Activated CD8-positive, alpha-beta memory T cell treated with anti-CD3 and anti-CD28 coated beads for 48 hours (primary cell): ENCODE results near the gene FAM234B.
"Not testable (repeated sequence)": the region's sequence is repeated elsewhere in the genome, so short reads cannot be mapped to it uniquely, and the experiment has no call there.

ENCODE experiments used
- DNase-seq, 3 experiments: peaks; one replicate each; pipeline ENCODE4 v3.0.0-alpha.2; 2020; ENCODE audit warnings: low read depth in 2 of 3, low spot score in 2 of 3

The FAM234B gene

DNA sequence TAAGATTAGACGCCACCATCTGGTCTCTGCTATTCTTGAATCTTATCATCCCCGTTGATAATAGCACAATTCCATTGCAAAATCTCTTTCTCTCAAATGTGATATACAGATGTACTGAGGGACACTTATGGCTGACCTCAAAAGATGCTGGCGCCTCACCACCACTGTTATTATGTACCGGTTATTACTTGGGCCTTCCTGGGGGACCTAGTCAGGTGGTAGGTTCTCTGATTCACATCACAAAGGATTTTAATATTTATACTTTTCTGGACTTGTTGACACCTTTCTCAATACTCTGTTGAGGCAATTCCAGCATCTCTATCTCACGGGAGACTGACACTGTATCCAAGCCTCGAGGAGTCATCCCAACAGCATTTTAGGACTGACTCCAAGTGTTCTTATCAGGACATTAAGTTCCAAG is 21.3 kb upstream of the FAM234B start:
- no peak for DNase-seq

DNA sequence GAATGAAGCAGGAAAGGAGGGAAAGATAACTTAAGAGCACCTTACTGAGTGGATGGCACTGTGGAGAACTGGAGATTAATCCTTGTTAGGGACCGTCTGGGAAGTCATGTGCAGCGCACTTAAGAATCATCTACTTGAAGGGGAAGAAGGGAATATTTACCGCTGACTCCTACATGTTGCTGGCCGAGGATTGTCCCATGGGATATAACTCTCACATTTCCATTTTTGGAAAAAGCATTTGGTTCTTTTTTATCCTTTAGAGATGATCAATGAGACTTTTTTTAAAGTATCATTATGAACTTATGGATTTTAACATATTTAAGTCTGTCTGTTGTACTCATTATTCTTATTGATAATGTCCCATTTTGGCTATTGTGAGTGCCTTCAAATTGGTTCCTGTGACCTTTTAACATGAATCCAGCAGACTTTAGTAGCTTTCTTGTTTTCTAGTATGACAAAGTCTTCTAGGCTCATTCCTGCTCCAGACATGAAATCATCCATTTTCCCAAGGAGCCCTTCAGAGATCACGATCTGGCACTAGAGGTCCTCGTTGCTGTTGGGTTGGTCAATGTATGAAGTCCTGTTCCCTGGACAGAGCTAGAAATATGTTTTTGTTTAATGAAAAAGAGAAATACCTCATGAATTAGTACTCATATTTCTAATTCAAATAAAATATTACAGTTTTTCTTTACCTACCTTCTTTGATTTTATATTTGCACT is 20.2 kb upstream of the FAM234B start:
- no peak for DNase-seq

DNA sequence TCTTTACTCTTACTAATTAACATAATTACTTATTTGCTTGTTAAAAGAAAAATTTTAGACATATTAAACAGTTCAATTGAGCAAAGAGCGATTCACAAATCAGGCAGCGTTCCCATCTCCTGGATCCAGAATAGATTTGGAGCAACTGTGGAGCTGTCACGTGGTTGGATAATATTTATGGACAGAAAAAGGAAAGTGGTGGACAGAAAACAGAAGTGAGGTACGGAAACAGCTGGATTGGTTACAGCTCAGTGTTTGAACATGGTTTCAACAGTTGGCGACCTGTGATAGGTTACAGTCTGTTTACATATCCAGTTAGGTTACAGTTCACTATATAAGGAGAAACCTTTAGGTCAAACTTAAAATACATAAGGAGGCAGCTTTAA is 19.7 kb upstream of the FAM234B start:
- DNase-seq: no peak

DNA sequence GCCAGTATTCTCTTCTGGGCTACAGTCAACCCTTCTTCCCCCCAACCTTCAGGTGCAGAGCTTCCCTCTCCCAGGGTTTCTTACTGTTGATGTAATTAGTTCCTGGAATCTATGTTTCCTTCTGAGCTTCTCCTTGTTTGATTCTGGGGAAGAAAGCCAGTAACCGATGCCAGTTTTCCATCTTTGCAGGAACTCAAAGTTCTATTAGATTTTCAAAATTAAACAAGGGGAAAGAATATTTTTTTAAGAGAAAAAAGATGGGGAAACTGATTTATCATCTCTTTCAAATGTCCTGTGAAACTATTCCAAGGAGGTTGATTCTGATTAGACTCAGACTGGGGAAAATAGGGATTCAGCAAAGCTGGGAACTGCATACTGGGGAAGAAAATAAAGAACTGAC is 17.9 kb upstream of the FAM234B start:
- no peak for DNase-seq

DNA sequence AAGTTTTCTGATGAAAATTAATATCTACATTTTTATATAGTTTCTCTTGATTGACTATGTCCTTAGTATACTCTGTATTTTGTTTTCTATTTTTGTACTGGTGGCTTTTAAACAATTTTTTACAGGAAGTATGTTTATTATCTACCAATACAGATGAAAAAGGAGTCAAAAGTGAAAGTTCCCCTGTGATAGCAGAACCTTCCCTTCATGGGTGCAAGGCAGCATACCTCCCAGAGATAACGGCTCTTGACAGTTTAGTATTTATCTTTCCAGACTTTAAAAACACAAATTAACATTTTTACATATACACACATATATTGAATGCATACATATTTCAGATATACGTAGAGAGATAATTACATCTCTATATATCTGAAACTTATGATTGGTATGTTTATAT is 17.1 kb upstream of the FAM234B start:
- no peak for DNase-seq

DNA sequence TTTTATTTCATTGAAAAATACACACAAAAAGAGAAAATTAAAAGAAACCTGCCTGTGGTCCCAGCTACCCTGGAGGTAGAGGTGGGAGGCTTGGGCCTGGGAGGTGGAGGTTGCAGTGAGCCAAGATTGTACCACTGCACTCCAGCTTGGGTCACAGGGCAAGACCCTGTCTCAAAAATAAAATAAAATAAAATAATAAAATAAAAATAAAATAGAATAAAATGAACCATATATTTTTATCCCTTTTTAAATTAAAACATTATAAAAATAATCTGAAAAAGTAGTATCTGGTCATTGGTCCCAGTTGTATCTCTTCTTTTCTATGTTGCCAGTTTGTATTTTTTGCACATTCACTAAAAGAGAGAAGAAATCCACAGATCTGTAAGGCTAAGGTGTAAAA is 16.7 kb upstream of the FAM234B start:
- DNase-seq: no peak

DNA sequence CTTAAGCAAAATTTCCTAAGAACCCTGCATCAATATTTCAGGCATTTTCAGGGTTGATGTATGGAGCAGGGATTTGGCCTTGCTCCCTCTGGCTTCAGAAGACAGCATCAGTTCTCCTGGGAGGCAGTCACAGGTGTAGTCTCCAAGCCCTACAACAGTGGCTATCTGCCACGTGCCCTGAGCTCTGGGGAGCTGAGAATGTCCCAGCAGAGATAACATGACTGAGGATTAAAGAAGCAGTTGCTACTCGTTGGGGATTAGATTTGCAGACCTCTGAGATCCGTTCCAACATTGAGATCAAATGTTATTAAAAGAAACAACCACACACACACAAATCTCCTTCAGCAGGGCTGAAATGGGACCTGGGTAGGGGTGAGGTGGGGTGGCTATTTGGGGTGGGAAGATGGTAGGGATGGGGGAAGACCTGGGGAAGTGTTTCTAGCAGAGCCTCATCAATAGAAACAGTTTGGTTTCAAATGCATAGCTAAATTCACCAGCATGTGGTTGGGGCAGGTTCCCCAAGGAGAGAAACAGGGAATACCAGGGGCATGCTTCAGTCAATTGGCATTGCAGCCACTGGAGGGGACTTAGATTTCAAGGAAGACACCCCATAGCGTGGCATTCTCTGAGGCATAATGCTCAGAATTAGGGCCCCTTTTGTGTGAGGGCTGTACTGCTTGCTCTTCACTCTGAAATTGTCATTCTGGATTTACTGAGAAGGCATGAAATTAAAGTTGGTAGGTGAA is 15.2 kb upstream of the FAM234B start:
- no peak for DNase-seq

DNA sequence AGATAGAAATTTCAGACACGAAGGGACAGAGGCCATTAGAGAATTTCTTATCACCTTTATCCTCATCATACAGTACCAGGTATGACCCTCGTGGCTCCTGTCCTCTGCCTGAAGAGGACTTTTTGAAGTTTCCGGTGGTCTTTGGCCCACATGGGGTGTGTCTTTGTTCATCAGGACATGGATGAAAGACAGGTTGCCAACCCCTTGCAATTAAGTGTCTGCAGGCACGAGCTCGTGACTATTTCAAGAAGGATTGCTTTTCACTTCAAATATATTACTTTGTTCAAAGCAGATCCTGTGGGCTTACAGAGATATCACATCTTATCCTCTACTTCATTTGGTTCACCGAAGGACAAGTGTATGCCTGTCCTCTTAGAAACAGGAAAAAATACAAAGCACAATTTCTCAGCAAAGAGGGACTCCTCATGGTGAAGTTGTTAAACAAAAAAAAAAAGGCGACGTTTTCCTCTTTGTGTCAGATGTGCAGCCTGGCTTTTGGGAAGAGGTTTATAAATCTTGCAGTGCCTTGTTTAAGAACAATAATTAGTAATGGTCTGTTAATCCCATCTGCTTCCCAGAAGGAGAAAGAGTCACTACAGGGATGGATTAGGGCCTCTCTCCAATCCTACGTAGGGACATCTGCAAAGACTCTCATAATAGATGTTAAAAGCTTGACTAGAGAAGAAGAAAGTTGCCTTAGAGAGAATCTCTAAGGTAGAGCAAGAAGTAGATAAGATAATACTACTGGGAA is 13.5 kb upstream of the FAM234B start:
- no peak for DNase-seq

DNA sequence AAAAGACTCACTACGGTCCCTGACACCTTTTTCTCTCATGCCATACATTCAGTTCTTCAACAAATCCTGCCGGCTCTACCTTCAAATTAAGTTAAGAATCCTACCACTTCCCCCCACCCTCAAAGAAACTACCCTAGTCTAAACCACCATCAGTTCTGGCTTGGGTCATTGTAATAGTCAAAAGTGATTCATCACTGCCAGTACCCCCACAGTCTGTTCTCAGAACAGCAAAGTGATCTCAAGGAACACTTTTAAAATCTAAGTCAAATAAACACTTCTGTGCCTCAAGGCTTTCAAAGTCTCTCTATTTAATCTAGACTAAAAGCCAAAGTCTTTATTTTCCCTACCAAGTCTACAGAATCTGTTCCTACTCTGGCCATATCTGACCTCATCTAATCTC is 12.0 kb upstream of the FAM234B start:
- DNase-seq: no peak

DNA sequence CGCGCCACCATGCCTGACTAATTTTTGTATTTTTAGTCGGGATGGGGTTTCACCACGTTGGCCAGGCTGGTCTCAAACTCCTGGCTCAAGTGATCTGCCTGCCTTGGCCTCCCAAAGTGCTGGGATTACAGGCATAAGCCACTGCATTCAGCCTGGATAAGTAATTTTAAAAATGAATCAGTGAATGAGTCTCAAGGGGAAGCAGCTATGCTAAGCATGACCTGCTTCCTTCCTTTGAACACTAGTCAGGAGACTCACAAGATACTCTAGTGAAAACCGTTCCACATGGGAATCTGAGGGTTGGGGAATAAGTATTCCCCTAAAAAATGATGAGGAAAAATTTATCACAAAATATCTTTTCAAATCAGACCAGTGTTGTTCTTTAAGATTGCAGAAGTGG is 10.7 kb upstream of the FAM234B start:
- no peak for DNase-seq

DNA sequence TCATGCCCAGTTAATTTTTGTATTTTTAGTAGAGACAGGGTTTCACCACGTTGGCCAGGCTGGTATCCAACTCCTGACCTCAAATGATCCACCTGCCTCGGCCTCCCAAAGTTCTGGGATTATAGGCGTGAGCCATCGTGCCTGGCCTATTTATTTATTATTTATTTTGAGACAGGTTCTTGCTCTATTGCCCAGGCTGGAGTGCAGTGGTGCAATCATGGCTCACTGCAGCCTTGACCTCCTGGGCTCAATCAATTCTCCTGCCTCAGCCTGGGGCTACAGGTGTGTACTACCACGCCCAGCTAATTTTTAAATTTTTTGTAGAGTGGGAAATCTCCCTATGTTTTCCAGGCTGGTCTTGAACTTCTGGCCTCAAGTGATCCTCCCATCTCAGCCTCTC is 8.8 kb upstream of the FAM234B start:
- DNase-seq: not testable (repeated sequence)

DNA sequence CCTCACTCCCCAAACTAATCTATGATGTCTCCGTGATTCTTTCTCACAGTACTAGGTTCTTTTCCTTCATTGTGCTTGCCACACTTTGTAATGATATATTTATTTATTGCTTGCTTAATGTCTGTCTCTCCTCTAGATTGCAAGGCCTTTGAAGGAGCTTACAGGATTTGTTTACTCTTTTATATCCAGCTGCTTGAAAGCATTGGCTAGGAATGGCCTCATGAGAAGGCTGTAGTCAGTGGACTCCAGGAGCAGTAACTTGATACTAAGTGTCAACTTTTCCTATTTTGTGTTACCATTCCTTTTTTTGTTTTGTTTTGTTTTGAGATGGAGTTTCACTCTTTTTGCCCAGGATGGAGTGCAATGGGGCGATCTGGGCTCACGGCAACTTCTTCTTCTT is 7.3 kb upstream of the FAM234B start:
- no peak for DNase-seq

DNA sequence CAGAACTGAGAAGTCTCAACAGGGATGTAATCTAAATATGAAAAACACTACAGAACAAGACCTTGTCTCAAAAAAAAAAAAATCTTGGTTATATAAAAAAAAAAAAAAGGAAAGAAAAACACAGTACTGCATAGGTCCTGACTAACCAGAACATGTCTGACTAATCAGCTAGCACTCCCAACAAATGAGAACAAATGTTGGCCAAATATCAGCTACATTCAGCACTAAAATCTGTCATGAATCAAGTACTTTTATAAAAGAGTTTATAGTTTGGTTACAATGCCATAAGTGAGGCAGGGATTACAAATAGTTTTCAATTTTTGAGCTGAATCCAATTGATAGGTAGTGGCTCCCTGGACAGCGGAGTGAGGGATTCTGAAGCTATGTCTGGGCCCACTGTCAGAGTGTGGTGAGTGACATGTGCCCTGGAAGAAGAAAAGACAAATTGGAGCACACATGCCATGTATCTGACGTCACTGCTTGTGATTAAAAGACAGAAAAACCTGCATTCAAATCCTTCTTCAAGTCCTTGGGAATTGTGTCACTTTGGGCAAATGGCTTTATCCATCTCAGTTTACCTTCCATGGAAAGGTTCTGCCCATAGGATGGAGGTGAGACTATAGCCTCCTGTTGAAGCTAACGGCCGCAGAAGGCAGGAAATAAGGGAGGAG is 5.6 kb upstream of the FAM234B start:
- DNase-seq: no peak

DNA sequence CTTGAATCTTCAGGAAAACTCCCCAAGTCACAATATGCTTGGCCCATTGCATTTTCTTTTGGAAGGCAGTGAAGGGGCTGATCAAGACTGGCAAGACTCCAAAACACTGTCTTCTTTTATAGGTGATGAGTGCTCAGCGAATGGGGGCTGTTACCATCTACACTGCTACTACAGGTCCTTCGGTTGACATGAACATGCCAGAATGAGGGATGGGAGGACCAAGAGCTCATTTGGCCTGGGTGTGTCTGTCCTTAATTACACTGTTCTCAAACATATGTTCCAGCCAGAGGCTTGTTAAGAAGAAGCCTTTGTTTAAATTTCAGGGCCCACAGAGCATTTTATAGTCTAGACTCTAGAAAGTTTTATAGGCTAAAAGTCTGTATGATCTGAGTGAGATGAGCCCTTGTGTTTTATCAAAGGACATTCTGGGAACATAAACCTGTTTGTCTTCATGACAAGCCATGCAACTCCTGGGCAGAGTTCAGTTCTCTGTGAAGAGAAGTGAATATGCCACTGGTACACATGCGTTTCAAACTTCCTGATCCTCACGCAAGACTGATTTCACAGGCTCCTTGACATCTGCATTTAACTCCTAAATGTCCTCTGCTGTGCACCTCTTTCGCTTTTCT is 4.7 kb upstream of the FAM234B start:
- no peak for DNase-seq

DNA sequence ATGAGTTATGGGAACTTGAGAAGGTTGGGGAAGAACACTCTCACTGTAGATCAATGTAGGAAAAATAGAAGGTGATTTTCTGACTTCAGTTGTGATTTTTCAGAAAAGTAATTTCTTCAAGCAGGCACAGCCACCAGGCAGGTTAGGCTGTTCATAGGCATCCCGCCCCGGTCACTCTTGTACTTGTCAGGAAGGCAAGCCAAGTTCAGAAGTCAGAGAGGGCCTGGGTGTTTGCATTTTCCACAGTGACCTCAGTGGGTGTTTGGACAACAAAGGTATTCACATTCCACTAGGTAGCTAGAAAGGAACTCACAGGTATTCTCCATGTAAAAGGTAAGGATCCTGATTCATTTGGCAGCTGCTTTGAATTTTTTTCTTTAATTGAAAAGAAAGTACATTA is 3.0 kb upstream of the FAM234B start:
- DNase-seq: no peak

DNA sequence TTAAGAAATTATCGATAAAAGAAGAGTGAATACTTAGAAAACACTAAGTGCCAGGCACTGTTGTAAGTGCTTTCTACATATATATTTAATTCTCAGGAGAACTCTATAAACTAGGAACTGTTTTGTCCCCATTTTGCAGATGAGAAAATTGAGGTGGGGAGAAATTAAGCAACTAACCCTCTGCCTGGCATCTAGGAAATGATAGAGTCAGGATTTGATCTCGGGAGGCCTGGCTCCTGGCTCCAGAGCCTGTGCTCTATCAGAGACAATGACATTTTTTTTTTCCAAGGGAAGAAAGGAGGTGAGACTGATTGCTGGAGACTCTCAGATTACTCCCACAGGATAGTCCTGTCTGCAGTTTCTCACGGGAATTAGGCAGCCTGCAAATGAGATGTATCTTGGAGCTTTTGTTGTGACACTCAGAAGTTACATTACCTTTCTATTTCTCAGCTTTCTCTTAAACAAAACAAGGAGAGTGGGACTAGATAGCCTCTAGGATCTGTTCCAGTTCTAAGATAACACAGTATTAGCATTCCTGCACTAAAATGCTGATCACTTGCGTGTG is 1.4 kb upstream of the FAM234B start:
- DNase-seq: no peak

DNA sequence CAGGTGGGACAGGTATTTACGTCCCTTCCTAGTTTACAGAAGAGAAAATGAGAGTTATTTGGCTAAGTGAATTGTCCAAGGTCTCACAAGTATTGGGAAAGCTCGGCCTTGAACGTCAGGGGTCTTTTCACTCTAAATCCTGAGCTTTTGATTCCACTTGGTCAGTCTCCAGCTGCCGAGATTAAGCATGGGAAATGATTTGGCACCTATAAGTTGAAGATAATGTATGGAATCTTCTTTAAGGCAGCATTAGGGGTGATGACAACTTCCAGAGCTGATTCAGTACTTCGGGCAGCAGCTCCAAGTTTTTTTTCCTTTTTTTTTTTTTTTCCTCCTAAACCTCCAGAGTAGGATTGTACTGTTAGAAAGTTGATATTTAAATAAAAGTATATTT is 722 bp downstream of the FAM234B start:
- no peak for DNase-seq

DNA sequence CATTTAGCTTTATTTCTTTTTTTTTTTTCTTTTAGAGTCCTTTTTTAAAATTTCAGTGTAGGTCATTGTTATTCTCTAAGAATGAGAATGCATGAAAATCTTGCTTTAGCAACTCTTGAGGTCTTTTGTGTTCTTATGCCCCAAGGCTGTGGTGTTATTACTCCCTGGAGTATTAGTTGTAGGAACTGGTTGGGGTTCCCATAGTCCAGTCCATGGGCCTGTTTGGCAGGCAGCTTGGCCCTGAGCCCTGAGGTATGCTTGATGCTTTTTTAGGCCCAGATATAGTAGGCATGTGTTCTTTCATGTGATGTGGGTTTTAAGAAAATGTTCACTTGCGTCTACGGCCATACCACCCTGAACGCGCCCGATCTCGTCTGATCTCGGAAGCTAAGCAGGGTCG is 1.6 kb downstream of the FAM234B start:
- no peak for DNase-seq

DNA sequence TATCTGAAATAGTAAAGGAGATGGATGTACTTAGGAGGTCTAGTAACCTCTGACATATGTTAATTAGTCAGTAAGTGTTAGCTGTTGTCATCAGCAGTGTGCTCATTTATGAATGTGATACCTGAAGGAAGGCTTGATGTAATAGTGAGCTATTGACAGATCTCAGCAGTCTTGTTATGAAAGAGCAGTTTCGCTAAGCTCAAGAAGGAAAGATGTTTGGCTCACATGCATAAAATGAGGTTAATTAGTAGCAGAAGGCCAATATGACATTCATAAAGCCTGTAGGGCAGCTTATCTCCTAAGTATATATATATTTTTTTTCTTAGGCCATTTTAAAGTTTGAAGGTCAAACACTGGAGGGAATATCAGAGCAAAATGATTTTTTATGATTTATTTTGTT is 2.8 kb downstream of the FAM234B start:
- no peak for DNase-seq

DNA sequence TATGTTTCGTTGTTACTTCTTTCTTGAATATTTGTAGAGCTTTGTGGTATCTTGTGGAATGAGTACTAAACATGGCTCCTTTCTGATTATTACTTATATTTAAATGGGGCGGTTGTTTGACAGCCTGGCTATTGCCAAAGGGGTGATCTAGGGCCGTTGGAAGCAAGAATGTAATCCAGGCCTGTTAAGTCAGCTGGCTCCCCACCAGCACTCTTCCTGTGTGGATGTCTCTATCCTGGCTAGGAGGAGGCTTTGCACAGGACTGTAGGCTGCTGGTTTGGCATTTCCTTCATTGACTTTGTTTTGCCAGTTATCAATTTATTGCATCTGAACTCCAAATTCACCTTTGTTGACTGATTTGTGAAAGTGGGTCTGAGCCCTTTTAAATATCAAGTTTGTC is 5.6 kb downstream of the FAM234B start:
- DNase-seq: no peak

DNA sequence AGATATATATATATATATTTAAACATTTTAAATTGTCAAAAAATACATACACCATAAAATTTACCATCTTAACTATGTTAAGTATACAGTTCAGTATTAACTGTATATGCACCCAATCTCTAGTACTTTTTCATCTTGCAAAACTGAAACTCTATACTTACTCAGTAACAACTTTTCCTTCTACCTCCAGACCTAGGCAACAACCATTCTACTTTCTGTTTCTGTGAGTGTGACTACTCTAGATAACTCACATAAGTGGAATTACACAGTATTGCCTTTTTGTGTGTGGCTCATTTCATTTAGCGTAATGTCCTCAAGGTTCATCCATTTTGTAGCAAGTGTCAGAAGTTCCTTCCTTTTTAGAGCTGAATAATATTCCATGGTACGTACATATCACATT is 8.2 kb downstream of the FAM234B start:
- no peak for DNase-seq
